CD14-positive monocyte (primary cell): ENCODE results near the gene ADPRM. TPM values are rescaled to one million over a fixed set of nuclear protein-coding genes. Genes with fewer than 3 reads are reported as not detected.
"Not testable (repeated sequence)": the region's sequence is repeated elsewhere in the genome, so short reads cannot be mapped to it uniquely, and the experiment has no call there.

Experiments used
- DNase-seq, 3 donors: peaks; one replicate each; pipeline ENCODE4 v3.0.0-alpha.2; 2011 to 2022
- H2AFZ ChIP-seq: 2 replicates; pipeline ENCODE4 v1.6.0; 2012; ENCODE audit warnings: mild to moderate bottlenecking, low read depth, low read length, inconsistent platforms; ENCODE audit not compliant: insufficient read depth, poor library complexity, severe bottlenecking
- H3K27ac ChIP-seq, 2 donors: 1 replicate in 1 of 2; 2 replicates in 1 of 2; pipeline ENCODE4 v1.5.1; 2012 to 2013; ENCODE audit warnings: low read length in 2 of 2, control low read depth in 1 of 2, inconsistent platforms in 1 of 2, low read depth in 1 of 2, mild to moderate bottlenecking in 1 of 2
- H3K27me3 ChIP-seq, 2 donors: one replicate each; pipeline versions ENCODE4 v1.6.0 to v1.6.1; 2011 to 2013; ENCODE audit warnings: low read length in 2 of 2; ENCODE audit not compliant: control insufficient read depth in 2 of 2, insufficient read depth in 2 of 2
- H3K36me3 ChIP-seq, 2 donors: replicated peaks in 1 of 2; 1 replicate in 1 of 2; 2 replicates in 1 of 2; pipeline versions ENCODE4 v1.5.1 to v1.6.1; 2012 to 2013; ENCODE audit warnings: low read length in 2 of 2, control low read depth in 1 of 2, inconsistent platforms in 1 of 2, mild to moderate bottlenecking in 1 of 2; ENCODE audit not compliant: insufficient read depth in 2 of 2, control insufficient read depth in 1 of 2
- H3K4me1 ChIP-seq, 2 donors: 1 replicate in 1 of 2; 2 replicates in 1 of 2; pipeline versions ENCODE4 v1.5.1 to v1.6.1; 2012 to 2013; ENCODE audit warnings: low read length in 2 of 2, control low read depth in 1 of 2, inconsistent platforms in 1 of 2, mild to moderate bottlenecking in 1 of 2, moderate library complexity in 1 of 2; ENCODE audit not compliant: insufficient read depth in 2 of 2, control insufficient read depth in 1 of 2
- H3K4me2 ChIP-seq: replicated peaks from 2 replicates; pipeline ENCODE3; 2012; ENCODE audit warnings: low read length, moderate library complexity, mild to moderate bottlenecking; ENCODE audit not compliant: poor library complexity, severe bottlenecking; ENCODE audit errors: extremely low read depth
- H3K4me3 ChIP-seq, 3 experiments: fragments of 200-600 bp in 1 of 3; sonication (generic) in 1 of 3; replicated peaks in 1 of 3; 1 replicate in 2 of 3; 2 replicates in 1 of 3; pipeline ENCODE4 v1.5.1; 2011 to 2013; ENCODE audit warnings: low read length in 3 of 3, mild to moderate bottlenecking in 3 of 3, control low read depth in 2 of 3, low read depth in 2 of 3, inconsistent platforms in 1 of 3, moderate library complexity in 1 of 3
- H3K79me2 ChIP-seq: 2 replicates; pipeline ENCODE4 v1.6.0; 2012; ENCODE audit warnings: mild to moderate bottlenecking, control low read depth, inconsistent platforms, low read length, moderate library complexity; ENCODE audit not compliant: insufficient read depth
- H3K9ac ChIP-seq: 2 replicates; pipeline ENCODE4 v1.6.0; 2017; ENCODE audit warnings: low read length, mild to moderate bottlenecking; ENCODE audit not compliant: insufficient read depth, poor library complexity, severe bottlenecking
- H3K9me3 ChIP-seq, 2 donors: replicated peaks in 1 of 2; 1 replicate in 1 of 2; 2 replicates in 1 of 2; pipeline versions ENCODE4 v1.5.1 to v1.6.1; 2012 to 2013; ENCODE audit warnings: low read length in 2 of 2, control low read depth in 1 of 2; ENCODE audit not compliant: control insufficient read depth in 1 of 2, insufficient read depth in 1 of 2
- H4K20me1 ChIP-seq: 2 replicates; pipeline ENCODE4 v1.6.0; 2012; ENCODE audit warnings: mild to moderate bottlenecking, low read length, control low read depth, moderate library complexity; ENCODE audit not compliant: insufficient read depth
- H3K27ac Mint-ChIP-seq, 7 donors: one replicate each; pipeline ENCODE4 v1.8.0; 2020; ENCODE audit warnings: mild to moderate bottlenecking in 7 of 7, mixed read lengths in 7 of 7, moderate library complexity in 6 of 7, inconsistent platforms in 2 of 7
- H3K27me3 Mint-ChIP-seq, 3 donors: one replicate each; pipeline ENCODE4 v1.8.0; 2021 to 2022; ENCODE audit warnings: low read depth in 3 of 3, mild to moderate bottlenecking in 3 of 3, mixed read lengths in 3 of 3, moderate library complexity in 3 of 3, inconsistent platforms in 1 of 3
- H3K36me3 Mint-ChIP-seq, 2 donors: one replicate each; pipeline ENCODE4 v1.8.0; 2020; ENCODE audit warnings: mixed read lengths in 2 of 2, inconsistent platforms in 1 of 2, mild to moderate bottlenecking in 1 of 2
- H3K4me1 Mint-ChIP-seq: one replicate; pipeline ENCODE4 v1.8.0; 2020; ENCODE audit warnings: mild to moderate bottlenecking, mixed read lengths
- H3K4me3 Mint-ChIP-seq, 2 donors: one replicate each; pipeline ENCODE4 v1.8.0; 2020; ENCODE audit warnings: mild to moderate bottlenecking in 2 of 2, mixed read lengths in 2 of 2, moderate library complexity in 1 of 2
- H3K9me3 Mint-ChIP-seq, 7 donors: one replicate each; pipeline ENCODE4 v1.8.0; 2020 to 2022; ENCODE audit warnings: mixed read lengths in 7 of 7, mild to moderate bottlenecking in 6 of 7, moderate library complexity in 6 of 7, inconsistent platforms in 2 of 7
- CTCF ChIP-seq: fragments of 200-600 bp; IDR thresholded peaks from one replicate; pipeline ENCODE4 v1.8.0; 2022; ENCODE audit warnings: antibody characterized with exemption, mild to moderate bottlenecking
- WGBS: methylation state at CpG from one replicate; pipeline ENCODE4 v1.1.5; 2013; ENCODE audit warnings: missing lambda C conversion rate; ENCODE audit not compliant: insufficient coverage; 5-methylcytosine and 5-hydroxymethylcytosine counted together
- intact Hi-C, 2 donors: fragments of 100-400 bp; cut with micrococcal nuclease; formaldehyde crosslinking; loops; one replicate each; pipeline versions ENCODE4 v1.15.0 to v1.15.1; 2023
- polyA plus RNA-seq, 3 donors: library from polyadenylated mRNA; depleted of rRNA in 1 of 3; unstranded in 2 of 3; stranded (reverse) in 1 of 3; fragments of 300-500 nt in 2 of 3; fragments of >200 nt in 1 of 3; fragmentation: Illumina TruSeq in 2 of 3; gene quantifications; 1 replicate in 2 of 3; 2 replicates in 1 of 3; pipeline ENCODE4 v1.2.3, GENCODE V29; 2012 to 2021

ADPRM gene
- polyA plus RNA-seq, 3 donors = 6.0 to 9.3 (median 7.5) TPM

- Histone ChIP-seq H3K4me1 (peaks cover 6% of the 10 kb centered on the region in 2 donors), H3K27me3 (no peaks in the 10 kb centered on the region), H3K36me3 (no peaks in the 10 kb centered on the region), H3K9me3 (no peaks in the 10 kb centered on the region), H2AFZ (no peak overlapping the region), H3K4me2 (no peak overlapping the region), H3K79me2 (no peaks in the 10 kb centered on the region), H4K20me1 (no peaks in the 10 kb centered on the region), H3K27ac (no peak overlapping the region), H3K9ac (no peak overlapping the region), H3K4me3 (no peak overlapping the region)
- H3K27me3 Mint-ChIP-seq = peaks cover 0 to 7% (median 3%) of the 10 kb centered on the region in 3 donors
- intact Hi-C loops = loop anchor here in 1 of 2 donors (10.0 kb wide), 1 partner anchor 113 kb away; no protein-coding TSS in a partner anchor
- DNase-seq = no peak
- H3K9me3 Mint-ChIP-seq = no peaks in the 10 kb centered on the region
- H3K36me3 Mint-ChIP-seq = no peaks in the 10 kb centered on the region
- 100% methylated on average over 2 of the region's 6 CpGs for WGBS
- H3K4me1 Mint-ChIP-seq = peaks cover 17% of the 10 kb centered on the region
- TF ChIP-seq CTCF = no peak
- no peak overlapping the region for H3K27ac Mint-ChIP-seq
- no peak overlapping the region for H3K4me3 Mint-ChIP-seq
Measured at GRCh38 chr17:10731408-10731879, 34.0 kb downstream of the ADPRM start.

GRCh38 chr17:10732121-10732520 lies 34.7 kb downstream of the ADPRM start:
- WGBS = 98% methylated on average over 4 of the region's 6 CpGs
- H3K27me3 Mint-ChIP-seq, H3K36me3 Mint-ChIP-seq: not testable (repeated sequence)

More at GRCh38 chr17:10732121-10732520, 34.7 kb downstream of the ADPRM start:
- intact Hi-C loops = loop anchor here in 1 of 2 donors (10.0 kb wide), 1 partner anchor 113 kb away; no protein-coding TSS in a partner anchor
- not testable (repeated sequence) for H3K4me1 ChIP-seq, H3K27ac ChIP-seq, H4K20me1 ChIP-seq, H3K9me3 ChIP-seq, H3K79me2 ChIP-seq, H3K4me3 ChIP-seq, H3K4me2 ChIP-seq, H3K9me3 Mint-ChIP-seq, H2AFZ ChIP-seq, DNase-seq, H3K4me3 Mint-ChIP-seq, H3K27ac Mint-ChIP-seq, H3K9ac ChIP-seq, H3K36me3 ChIP-seq, H3K27me3 ChIP-seq
- H3K4me1 Mint-ChIP-seq = peaks cover 18% of the 10 kb centered on the region
